ENCODE measurements around the gene RANGAP1. TPM values are rescaled to one million over a fixed set of nuclear protein-coding genes. Genes with fewer than 3 reads are reported as not detected.

RANGAP1 gene
- total and polyA plus RNA-seq, 2 of the 13 experiments (the other 11 are each of a cell fraction or from before 2014, with no cell fraction given), result 51.8 to 83.9 TPM

DNA sequence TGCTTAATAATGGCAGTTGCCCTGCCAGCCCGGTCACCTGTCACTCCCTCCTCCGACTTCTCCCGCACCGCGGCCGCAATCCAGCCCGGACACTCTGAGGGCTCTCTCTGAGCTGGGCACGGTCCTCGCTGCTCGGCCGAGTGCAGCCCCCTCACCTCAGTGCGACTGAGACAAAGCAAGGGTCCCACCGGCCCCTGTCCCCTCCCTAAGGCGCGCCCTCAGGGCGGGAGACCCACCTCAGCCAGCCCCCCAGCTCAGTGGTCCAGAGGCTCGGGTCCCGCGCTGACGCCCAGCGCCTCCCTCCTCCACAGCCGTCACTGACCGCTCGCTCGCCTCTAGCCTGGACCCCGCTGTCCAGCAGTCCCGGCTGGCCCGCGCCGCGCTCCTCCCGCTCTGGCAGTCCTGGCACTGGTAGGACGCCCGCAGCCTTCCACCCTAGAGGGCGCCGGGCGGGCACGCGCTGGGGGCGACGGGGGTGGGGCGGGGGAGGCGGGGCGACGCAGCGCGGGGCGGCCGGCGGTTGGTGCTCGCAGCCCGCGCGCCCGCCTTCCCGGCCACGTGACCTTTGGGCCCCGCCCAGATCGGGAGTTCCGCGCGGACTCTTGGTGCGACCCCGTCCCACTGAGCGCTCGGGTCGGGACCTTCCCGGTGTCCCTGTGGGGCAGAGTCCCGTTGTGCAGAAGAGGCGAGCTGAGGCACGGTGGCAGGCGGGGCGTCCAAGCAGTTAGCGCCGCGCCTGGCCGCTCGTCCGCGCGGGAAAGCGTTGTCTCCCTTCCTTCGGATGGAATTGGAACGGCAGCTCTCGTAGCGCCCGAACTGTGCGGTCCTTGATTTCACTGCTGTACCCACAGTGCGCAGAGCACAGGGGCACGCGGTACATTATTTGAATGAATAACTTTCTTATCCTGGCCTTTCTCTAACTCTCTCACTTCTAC, 88.7 kb downstream of the RANGAP1 start (continued):
- TF ChIP-seq ATF7-NPFF (CRISPR knock-in tag; IDR thresholded peaks at IDR 0.05; ENCODE audit: low read depth), result no peak
- TF ChIP-seq ZNF574 (CRISPR knock-in tag; IDR thresholded peaks at IDR 0.05), result no peak
- TF ChIP-seq POLR2A (IDR thresholded peaks at IDR 0.05; ENCODE audit: insufficient read depth in 1 of 2, low read depth in 2 of 2, low read length in 2 of 2), result peak in 1 of 2 experiments; percentile 62; a peak in 2 of 4 replicates
- peak; percentile 69; the same call in 1 of the 2 replicates for TF ChIP-seq ZNF552 (CRISPR knock-in tag; IDR thresholded peaks at IDR 0.05; ENCODE audit: borderline replicate concordance)
- no peak for TF ChIP-seq DNMT3B (CRISPR knock-in tag; conservative IDR thresholded peaks at IDR 0.05)
- no peak for TF ChIP-seq NR2F1 (CRISPR knock-in tag; IDR thresholded peaks at IDR 0.05)
- no peak for TF ChIP-seq CHD2 (IDR thresholded peaks at IDR 0.05; ENCODE audit: low read depth, low read length)
- TF ChIP-seq MIXL1 (CRISPR knock-in tag; IDR thresholded peaks at IDR 0.05), result no peak
- TF ChIP-seq, protein P1, sequence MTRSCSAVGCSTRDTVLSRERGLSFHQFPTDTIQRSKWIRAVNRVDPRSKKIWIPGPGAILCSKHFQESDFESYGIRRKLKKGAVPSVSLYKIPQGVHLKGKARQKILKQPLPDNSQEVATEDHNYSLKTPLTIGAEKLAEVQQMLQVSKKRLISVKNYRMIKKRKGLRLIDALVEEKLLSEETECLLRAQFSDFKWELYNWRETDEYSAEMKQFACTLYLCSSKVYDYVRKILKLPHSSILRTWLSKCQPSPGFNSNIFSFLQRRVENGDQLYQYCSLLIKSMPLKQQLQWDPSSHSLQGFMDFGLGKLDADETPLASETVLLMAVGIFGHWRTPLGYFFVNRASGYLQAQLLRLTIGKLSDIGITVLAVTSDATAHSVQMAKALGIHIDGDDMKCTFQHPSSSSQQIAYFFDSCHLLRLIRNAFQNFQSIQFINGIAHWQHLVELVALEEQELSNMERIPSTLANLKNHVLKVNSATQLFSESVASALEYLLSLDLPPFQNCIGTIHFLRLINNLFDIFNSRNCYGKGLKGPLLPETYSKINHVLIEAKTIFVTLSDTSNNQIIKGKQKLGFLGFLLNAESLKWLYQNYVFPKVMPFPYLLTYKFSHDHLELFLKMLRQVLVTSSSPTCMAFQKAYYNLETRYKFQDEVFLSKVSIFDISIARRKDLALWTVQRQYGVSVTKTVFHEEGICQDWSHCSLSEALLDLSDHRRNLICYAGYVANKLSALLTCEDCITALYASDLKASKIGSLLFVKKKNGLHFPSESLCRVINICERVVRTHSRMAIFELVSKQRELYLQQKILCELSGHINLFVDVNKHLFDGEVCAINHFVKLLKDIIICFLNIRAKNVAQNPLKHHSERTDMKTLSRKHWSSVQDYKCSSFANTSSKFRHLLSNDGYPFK (CRISPR knock-in tag; IDR thresholded peaks at IDR 0.05; ENCODE audit: borderline replicate concordance), result no peak
- no peak for TF ChIP-seq KDM4B (CRISPR knock-in tag; IDR thresholded peaks at IDR 0.05)
- TF ChIP-seq, protein P2, sequence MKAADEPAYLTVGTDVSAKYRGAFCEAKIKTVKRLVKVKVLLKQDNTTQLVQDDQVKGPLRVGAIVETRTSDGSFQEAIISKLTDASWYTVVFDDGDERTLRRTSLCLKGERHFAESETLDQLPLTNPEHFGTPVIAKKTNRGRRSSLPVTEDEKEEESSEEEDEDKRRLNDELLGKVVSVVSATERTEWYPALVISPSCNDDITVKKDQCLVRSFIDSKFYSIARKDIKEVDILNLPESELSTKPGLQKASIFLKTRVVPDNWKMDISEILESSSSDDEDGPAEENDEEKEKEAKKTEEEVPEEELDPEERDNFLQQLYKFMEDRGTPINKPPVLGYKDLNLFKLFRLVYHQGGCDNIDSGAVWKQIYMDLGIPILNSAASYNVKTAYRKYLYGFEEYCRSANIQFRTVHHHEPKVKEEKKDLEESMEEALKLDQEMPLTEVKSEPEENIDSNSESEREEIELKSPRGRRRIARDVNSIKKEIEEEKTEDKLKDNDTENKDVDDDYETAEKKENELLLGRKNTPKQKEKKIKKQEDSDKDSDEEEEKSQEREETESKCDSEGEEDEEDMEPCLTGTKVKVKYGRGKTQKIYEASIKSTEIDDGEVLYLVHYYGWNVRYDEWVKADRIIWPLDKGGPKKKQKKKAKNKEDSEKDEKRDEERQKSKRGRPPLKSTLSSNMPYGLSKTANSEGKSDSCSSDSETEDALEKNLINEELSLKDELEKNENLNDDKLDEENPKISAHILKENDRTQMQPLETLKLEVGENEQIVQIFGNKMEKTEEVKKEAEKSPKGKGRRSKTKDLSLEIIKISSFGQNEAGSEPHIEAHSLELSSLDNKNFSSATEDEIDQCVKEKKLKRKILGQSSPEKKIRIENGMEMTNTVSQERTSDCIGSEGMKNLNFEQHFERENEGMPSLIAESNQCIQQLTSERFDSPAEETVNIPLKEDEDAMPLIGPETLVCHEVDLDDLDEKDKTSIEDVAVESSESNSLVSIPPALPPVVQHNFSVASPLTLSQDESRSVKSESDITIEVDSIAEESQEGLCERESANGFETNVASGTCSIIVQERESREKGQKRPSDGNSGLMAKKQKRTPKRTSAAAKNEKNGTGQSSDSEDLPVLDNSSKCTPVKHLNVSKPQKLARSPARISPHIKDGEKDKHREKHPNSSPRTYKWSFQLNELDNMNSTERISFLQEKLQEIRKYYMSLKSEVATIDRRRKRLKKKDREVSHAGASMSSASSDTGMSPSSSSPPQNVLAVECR (CRISPR knock-in tag; IDR thresholded peaks at IDR 0.05; ENCODE audit: borderline replicate concordance), result peak; percentile 84
- no peak; the same call in 1 of the 2 replicates for TF ChIP-seq ZHX1 (CRISPR knock-in tag; IDR thresholded peaks at IDR 0.05; ENCODE audit: low read depth)
- peak; percentile 50; the same call in 1 of the 2 replicates for TF ChIP-seq ZNF672 (CRISPR knock-in tag; IDR thresholded peaks at IDR 0.05)
- 0 out of 2 replicates have a peak, but pooled peaks have one; percentile 22 for TF ChIP-seq ZNF567 (CRISPR knock-in tag; IDR thresholded peaks at IDR 0.05; ENCODE audit: borderline replicate concordance)
- no peak for TF ChIP-seq ZNF720 (CRISPR knock-in tag; IDR thresholded peaks at IDR 0.05)
